Breast epithelium (tissue), 4 donors: ENCODE data around the gene ANKS1A. TPM values are rescaled to one million over a fixed set of nuclear protein-coding genes. Genes with fewer than 3 reads are reported as not detected.
A peak's percentile ranks its signal among the peaks of the same experiment; 100 is the strongest.

Experiments
- DNase-seq, 2 donors: peaks; one replicate each; pipeline ENCODE4 v3.0.0-alpha.2; 2019; ENCODE audit warnings: low spot score in 2 of 2
- H3K27ac ChIP-seq, 2 donors: fragments of 200-600 bp; sonication (generic) in 1 of 2; one replicate each; pipeline ENCODE4 v1.5.1; 2016 to 2019; ENCODE audit warnings: mild to moderate bottlenecking in 1 of 2
- H3K27me3 ChIP-seq, 2 donors: fragments of 200-600 bp; sonication (generic) in 1 of 2; one replicate each; pipeline versions ENCODE4 v1.5.1 to v1.6.0; 2017 to 2019; ENCODE audit warnings: control low read depth in 1 of 2, mild to moderate bottlenecking in 1 of 2
- H3K36me3 ChIP-seq: fragments of 200-600 bp; one replicate; pipeline ENCODE4 v1.5.1; 2019
- H3K4me1 ChIP-seq, 2 donors: fragments of 200-600 bp; sonication (generic); one replicate each; pipeline ENCODE4 v1.5.1; 2016 to 2019; ENCODE audit warnings: control low read depth in 1 of 2
- H3K4me3 ChIP-seq, 3 donors: fragments of 200-600 bp; sonication (generic); 1 replicate in 2 of 3; 2 replicates in 1 of 3; pipeline ENCODE4 v1.5.1; 2016 to 2019; ENCODE audit warnings: mild to moderate bottlenecking in 3 of 3, moderate library complexity in 2 of 3
- H3K9me3 ChIP-seq, 2 donors: fragments of 200-600 bp; sonication (generic) in 1 of 2; one replicate each; pipeline ENCODE4 v1.5.1; 2016 to 2019; ENCODE audit warnings: control low read depth in 1 of 2
- POLR2A ChIP-seq: fragments of 450-650 bp; IDR thresholded peaks from one replicate; pipeline ENCODE4 v1.6.1; 2016; ENCODE audit warnings: antibody characterized with exemption, mild to moderate bottlenecking, moderate library complexity
- POLR2AphosphoS5 ChIP-seq, 3 donors: sonication (generic); formaldehyde crosslinking; IDR thresholded peaks; one replicate each; pipeline ENCODE4 v1.6.1; 2017; ENCODE audit warnings: antibody characterized with exemption in 3 of 3
- intact Hi-C: fragments of 100-400 bp; cut with DNase I; formaldehyde crosslinking; loops from one replicate; pipeline ENCODE4 v1.15.1; 2023; ENCODE audit warnings: low total_unique reads
- total RNA-seq, 3 donors: library from RNA; depleted of rRNA; stranded (reverse); fragments of >200 nt; gene quantifications; one replicate each; pipeline ENCODE4 v1.1.0, GENCODE V29; 2016
- TF ChIP-seq, protein P1 (sequence below), 3 donors: fragments of 450-650 bp; IDR thresholded peaks; one replicate each; pipeline ENCODE4 v1.5.1; 2016 to 2017; ENCODE audit warnings: antibody characterized with exemption in 3 of 3, mild to moderate bottlenecking in 3 of 3, moderate library complexity in 3 of 3

The ANKS1A gene
- total RNA-seq, 3 donors from 2014 or later, result 18.2 to 26.5 (median 23.4) TPM

DNA sequence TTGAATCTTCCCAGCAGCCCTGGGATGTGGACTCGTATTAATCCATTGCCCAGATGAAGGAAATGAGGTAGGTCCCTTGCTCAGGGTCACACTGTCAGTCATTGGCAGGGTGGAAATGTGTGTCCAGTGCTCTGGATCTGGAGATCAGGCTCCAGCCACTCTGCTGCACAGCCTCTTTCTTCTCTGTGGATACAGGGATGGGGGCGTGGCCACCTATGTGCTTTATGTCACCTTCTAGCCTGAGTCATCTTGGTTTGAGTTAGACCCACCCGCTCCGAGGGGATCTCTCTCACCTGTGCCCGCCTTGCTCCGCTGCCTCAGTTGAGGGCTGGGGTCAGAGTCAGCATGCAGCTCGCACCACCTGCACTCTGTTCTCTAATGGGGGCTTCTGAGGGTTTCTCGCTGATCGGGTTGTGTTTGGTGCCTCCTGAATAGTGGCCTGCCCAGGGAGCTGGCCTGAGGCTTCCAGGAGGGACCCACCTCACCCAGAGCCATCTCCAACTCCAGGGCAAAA, 172.1 kb downstream of the ANKS1A start:
- H3K9me3 ChIP-seq, result no peaks in the 10 kb centered on the region
- no peaks in the 10 kb centered on the region for H3K4me1 ChIP-seq
- TF ChIP-seq, protein P1, sequence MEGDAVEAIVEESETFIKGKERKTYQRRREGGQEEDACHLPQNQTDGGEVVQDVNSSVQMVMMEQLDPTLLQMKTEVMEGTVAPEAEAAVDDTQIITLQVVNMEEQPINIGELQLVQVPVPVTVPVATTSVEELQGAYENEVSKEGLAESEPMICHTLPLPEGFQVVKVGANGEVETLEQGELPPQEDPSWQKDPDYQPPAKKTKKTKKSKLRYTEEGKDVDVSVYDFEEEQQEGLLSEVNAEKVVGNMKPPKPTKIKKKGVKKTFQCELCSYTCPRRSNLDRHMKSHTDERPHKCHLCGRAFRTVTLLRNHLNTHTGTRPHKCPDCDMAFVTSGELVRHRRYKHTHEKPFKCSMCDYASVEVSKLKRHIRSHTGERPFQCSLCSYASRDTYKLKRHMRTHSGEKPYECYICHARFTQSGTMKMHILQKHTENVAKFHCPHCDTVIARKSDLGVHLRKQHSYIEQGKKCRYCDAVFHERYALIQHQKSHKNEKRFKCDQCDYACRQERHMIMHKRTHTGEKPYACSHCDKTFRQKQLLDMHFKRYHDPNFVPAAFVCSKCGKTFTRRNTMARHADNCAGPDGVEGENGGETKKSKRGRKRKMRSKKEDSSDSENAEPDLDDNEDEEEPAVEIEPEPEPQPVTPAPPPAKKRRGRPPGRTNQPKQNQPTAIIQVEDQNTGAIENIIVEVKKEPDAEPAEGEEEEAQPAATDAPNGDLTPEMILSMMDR (IDR thresholded peaks at IDR 0.05), result no peak
- TF ChIP-seq POLR2AphosphoS5 (IDR thresholded peaks at IDR 0.05) (no peak), POLR2A (no peak)
- DNase-seq, result no peak
- H3K27ac ChIP-seq, result no peak overlapping the region
- intact Hi-C loops, result loop anchor here (10.0 kb wide), 1 partner anchor 574 kb away; no protein-coding TSS in a partner anchor
- no peaks in the 10 kb centered on the region for H3K36me3 ChIP-seq
- H3K27me3 ChIP-seq, result no peaks in the 10 kb centered on the region
- H3K4me3 ChIP-seq, result no peak overlapping the region

DNA sequence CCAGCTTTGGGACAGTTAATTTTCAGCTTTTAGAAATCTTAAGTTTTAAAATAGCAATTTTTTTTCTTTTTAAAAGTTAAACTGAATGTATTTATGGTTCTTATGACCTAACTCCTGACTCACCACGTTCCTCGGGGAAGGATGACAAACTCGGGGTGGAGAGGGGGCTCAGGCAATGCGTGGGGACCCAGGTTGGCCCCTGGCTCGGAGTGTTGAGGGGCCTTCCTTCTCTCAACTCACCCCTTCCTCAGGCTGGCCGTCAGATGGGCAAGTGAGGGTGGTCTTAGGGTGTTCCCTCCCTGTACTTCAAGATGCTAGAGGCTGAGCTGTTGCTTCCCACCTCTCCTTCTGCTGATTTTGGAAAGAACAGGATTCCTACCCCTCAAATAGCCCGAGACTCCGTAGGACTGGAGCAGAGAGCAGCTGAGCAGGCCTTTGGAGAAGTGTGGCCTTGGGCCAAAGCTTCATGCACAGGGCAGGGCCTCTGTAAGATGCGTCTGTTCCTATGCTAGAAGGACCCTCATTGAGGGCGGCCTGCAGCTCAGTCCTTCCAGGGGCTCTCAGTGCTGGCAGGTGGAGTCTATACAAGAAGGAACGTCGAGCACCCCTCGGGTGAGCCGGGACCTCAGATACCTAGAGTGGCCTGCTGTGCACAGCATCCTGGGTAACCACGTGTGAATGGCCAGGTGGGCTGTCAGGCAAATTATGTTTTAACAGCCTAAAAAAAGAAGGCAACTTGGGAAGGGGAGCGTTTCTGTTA, 172.8 kb downstream of the ANKS1A start:
- H3K36me3 ChIP-seq, result no peaks in the 10 kb centered on the region
- no peak overlapping the region for H3K27ac ChIP-seq
- intact Hi-C loops, result loop anchor here (10.0 kb wide), 1 partner anchor 573 kb away; no protein-coding TSS in a partner anchor
- no peaks in the 10 kb centered on the region for H3K9me3 ChIP-seq
- TF ChIP-seq POLR2A (no peak), POLR2AphosphoS5 (IDR thresholded peaks at IDR 0.05) (no peak)
- TF ChIP-seq, protein P1 (IDR thresholded peaks at IDR 0.05), result no peak
- no peaks in the 10 kb centered on the region for H3K27me3 ChIP-seq
- no peaks in the 10 kb centered on the region for H3K4me1 ChIP-seq
- no peak overlapping the region for H3K4me3 ChIP-seq
- DNase-seq, result no peak

DNA sequence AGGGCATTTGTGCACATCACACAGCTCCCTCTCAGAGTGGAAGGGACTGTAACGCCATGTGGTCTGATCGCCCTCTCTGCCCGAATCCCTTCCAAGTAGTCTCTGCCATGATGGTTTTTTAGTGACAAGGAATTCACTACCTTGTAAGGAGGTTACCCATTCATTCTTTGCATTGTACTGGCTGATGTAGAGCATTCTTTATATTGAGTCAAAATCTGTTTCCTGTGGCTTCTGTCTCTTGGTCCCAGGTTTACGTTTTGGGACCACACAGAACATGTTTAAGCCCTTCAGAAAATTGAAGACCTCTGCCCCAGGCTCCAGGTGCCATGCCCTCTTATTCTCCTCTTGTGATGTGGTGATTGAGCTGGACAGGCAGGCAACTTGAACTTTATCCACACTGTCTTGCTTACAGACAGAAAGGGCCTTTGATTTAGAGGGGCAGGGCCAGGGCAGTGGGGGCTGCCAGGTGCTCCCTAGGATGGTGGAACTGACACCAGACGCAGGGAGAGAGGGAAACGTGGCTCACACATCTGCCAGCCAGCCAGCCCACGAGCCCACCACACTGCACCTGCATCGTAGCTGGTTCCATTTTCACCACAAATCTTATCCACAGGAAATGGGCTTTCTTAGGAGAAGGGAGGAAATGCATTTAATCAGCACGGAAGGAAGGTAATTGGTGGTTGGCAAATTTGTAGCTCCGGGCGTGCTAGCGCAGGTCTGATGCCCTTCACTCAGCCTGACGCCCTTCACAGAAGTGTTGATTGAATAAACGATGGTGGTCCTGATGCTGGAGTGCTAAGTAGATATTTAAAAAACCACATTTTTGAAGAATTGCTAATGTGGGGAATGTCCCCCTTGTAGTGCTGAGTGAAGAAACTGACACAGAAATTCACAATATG, 173.9 kb downstream of the ANKS1A start:
- no peak for DNase-seq
- Histone ChIP-seq H3K4me3 (no peak overlapping the region), H3K27ac (no peak overlapping the region), H3K27me3 (no peaks in the 10 kb centered on the region), H3K4me1 (no peaks in the 10 kb centered on the region), H3K9me3 (no peaks in the 10 kb centered on the region), H3K36me3 (no peaks in the 10 kb centered on the region)
- intact Hi-C loops, result loop anchor here (10.0 kb wide), 1 partner anchor 572 kb away; no protein-coding TSS in a partner anchor
- TF ChIP-seq, protein P1 (IDR thresholded peaks at IDR 0.05), result no peak
- no peak for TF ChIP-seq POLR2A
- no peak for TF ChIP-seq POLR2AphosphoS5 (IDR thresholded peaks at IDR 0.05)

DNA sequence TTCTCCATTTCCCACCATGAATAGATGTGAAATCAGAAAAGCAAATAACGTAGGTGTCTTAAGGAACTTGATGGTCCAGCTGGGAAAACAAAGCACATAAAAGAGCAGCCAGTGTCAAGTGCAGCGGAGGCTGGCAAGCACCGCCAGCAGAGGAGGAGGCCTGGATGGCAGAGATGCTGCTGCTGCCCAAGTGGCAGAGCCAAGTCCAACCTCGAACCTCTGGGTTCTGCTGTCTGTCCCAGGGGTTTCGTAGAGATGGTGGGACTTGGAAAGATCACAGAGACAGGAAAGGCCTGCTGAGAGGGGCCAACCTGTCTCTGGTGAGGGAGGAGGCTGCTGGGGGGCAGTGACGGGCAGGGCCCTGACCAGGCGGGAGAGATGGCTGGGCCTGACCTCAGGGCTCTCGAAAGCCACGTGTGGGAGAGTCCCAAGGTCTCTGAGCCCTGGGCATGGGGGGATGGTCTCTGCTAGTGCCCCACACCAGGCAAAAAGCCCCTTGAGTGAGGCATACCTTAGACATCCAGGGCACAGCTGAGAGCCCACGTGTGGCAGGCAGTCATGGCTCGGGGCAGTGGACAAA, 174.7 kb downstream of the ANKS1A start:
- TF ChIP-seq, protein P1 (IDR thresholded peaks at IDR 0.05), result no peak
- no peak for TF ChIP-seq POLR2AphosphoS5 (IDR thresholded peaks at IDR 0.05)
- no peak for TF ChIP-seq POLR2A
- H3K4me3 ChIP-seq, result no peak overlapping the region
- no peaks in the 10 kb centered on the region for H3K9me3 ChIP-seq
- H3K4me1 ChIP-seq, result no peaks in the 10 kb centered on the region
- no peak for DNase-seq
- no peaks in the 10 kb centered on the region for H3K36me3 ChIP-seq
- intact Hi-C loops, result loop anchor here (10.0 kb wide), 1 partner anchor 571 kb away; no protein-coding TSS in a partner anchor
- no peaks in the 10 kb centered on the region for H3K27me3 ChIP-seq
- H3K27ac ChIP-seq, result peak overlapping the region in 1 of 2 donors; percentile 52
